K562 (cell line): Measurements from ENCODE around the gene POLRMT. TPM values are rescaled to one million over a fixed set of nuclear protein-coding genes. Genes with fewer than 3 reads are reported as not detected.
A peak's percentile ranks its signal among the peaks of the same experiment; 100 is the strongest.

Experiments used
- C11orf30 ChIP-seq: fragments of 450-650 bp; IDR thresholded peaks from 2 replicates; pipeline ENCODE4 v1.6.1; 2016; ENCODE audit warnings: low read depth, mild to moderate bottlenecking
- CBX1 ChIP-seq: sonication (generic); IDR thresholded peaks from 2 replicates; pipeline ENCODE4 v1.6.1; 2016; ENCODE audit warnings: antibody characterized with exemption, low read depth, mild to moderate bottlenecking
- CTCF ChIP-seq, 3 experiments: IDR thresholded peaks in 2 of 3; conservative IDR thresholded peaks in 1 of 3; 2 replicates each; pipeline ENCODE4 v1.5.1; 2011 to 2012; ENCODE audit warnings: low read length in 3 of 3, mild to moderate bottlenecking in 3 of 3, control low read depth in 2 of 3, improper control_type of control experiment in 1 of 3, inconsistent platforms in 1 of 3, low read depth in 1 of 3, mixed read lengths in 1 of 3, moderate library complexity in 1 of 3; ENCODE audit not compliant: insufficient read depth in 2 of 3
- ELF1 ChIP-seq: fragments of 200-800 bp; sonication (Bioruptor generic); IDR thresholded peaks from 2 replicates; pipeline ENCODE4 v1.6.1; 2016; ENCODE audit warnings: missing genetic modification characterization, missing compliant biosample characterization
- MGA ChIP-seq: fragments of 450-650 bp; IDR thresholded peaks from 2 replicates; pipeline ENCODE4 v1.6.1; 2016; ENCODE audit warnings: mild to moderate bottlenecking, moderate library complexity
- SMARCE1 ChIP-seq: fragments of 450-650 bp; IDR thresholded peaks from 2 replicates; pipeline ENCODE4 v1.7.1; 2016; ENCODE audit warnings: mild to moderate bottlenecking
- SMC3 ChIP-seq: conservative IDR thresholded peaks from 2 replicates; pipeline ENCODE4 v1.6.1; 2011; ENCODE audit warnings: low read depth, low read length, improper control_type of control experiment; ENCODE audit not compliant: insufficient read depth
- VEZF1 ChIP-seq: fragments of 200-800 bp; sonication (Bioruptor generic); IDR thresholded peaks from 2 replicates; pipeline ENCODE4 v1.6.1; 2017; ENCODE audit warnings: missing genetic modification characterization, missing compliant biosample characterization
- ZBTB17 ChIP-seq: fragments of 450-650 bp; formaldehyde crosslinking; IDR thresholded peaks from 2 replicates; pipeline ENCODE4 v1.4.0; 2020; ENCODE audit warnings: mild to moderate bottlenecking
- ZKSCAN1 ChIP-seq: fragments of 150-350 bp; IDR thresholded peaks from 2 replicates; pipeline ENCODE4 v1.6.1; 2016; ENCODE audit warnings: low read depth, low read length
- ZNF175 ChIP-seq: fragments of 200-800 bp; sonication (Bioruptor generic); IDR thresholded peaks from 2 replicates; pipeline ENCODE4 v1.6.1; 2016; ENCODE audit warnings: low read depth, mild to moderate bottlenecking, missing genetic modification characterization, missing compliant biosample characterization
- polyA plus RNA-seq, 8 experiments: library from polyadenylated mRNA; depleted of rRNA in 4 of 8; stranded (reverse) in 5 of 8; unstranded in 3 of 8; fragments of >200 nt; fragmentation: Nextera tagmentation in 2 of 8; fragmentation: Illumina TruSeq in 1 of 8; extraction: Ambion mirVana in 2 of 8; extraction: Trizol in 1 of 8; gene quantifications; 2 replicates each; pipeline versions ENCODE4 v1.2.1 to v1.2.3, GENCODE V29; 2011 to 2014; ENCODE audit warnings: inconsistent platforms in 1 of 8, missing spikeins in 1 of 8
- total RNA-seq, 7 experiments: library from RNA; depleted of rRNA in 6 of 7; stranded (reverse); fragments of >200 nt in 6 of 7; fragmentation: Illumina TruSeq in 2 of 7; extraction: Trizol in 2 of 7; gene quantifications; 2 replicates each; pipeline versions ENCODE4 v1.2.1 to v1.2.3, GENCODE V29; 2011 to 2021; ENCODE audit warnings: low replicate concordance in 1 of 7

Gene POLRMT
- total and polyA plus RNA-seq, 9 of the 15 experiments (the other 6 are each of a cell fraction or from before 2014, with no cell fraction given): 30.3 to 144 (median 68.0) TPM

- TF ChIP-seq MGA: peak; percentile 37; the same call in 1 of the 2 replicates
- peak; percentile 65; the same call in 1 of the 2 replicates for TF ChIP-seq ZKSCAN1
- 0 out of 2 replicates have a peak, but pooled peaks have one; percentile 25 for TF ChIP-seq ZBTB17 (CRISPR knock-in tag)
- peak; percentile 86 for TF ChIP-seq VEZF1
- 0 out of 2 replicates have a peak, but pooled peaks have one; percentile 21 for TF ChIP-seq SMARCE1
- peak; percentile 88 for TF ChIP-seq C11orf30
- peak; percentile 70 to 89 (median 82) for TF ChIP-seq CTCF (IDR thresholded peaks at IDR 0.05 in 2 of 3, conservative IDR thresholded peaks at IDR 0.05 in 1 of 3; ENCODE audit: insufficient read depth in 2 of 3, low read depth in 1 of 3, low read length in 3 of 3)
- 0 out of 2 replicates have a peak, but pooled peaks have one; percentile 39 for TF ChIP-seq ZNF175 (CRISPR knock-in tag)
- TF ChIP-seq SMC3: peak; percentile 29; the same call in 1 of the 2 replicates
- peak; percentile 97 for TF ChIP-seq CBX1
- TF ChIP-seq ELF1 (tag): peak; percentile 88
Observed at GRCh38 chr19:605061-605971, 28.0 kb downstream of the POLRMT start (continued).
